Measurements from ENCODE around the gene RBKS. TPM values are rescaled to one million over a fixed set of nuclear protein-coding genes. Genes with fewer than 3 reads are reported as not detected.

RBKS gene
- total and polyA plus RNA-seq, 2 donors from 2014 or later: 10.3 to 28.7 TPM

GRCh38 chr2:27907547-27907946, 17.4 kb upstream of the RBKS start:
- H3K9ac ChIP-seq (ENCODE audit: low read length in 3 of 3): no peak overlapping the region
- peaks cover 0 to 2% (median under 1%) of the 10 kb centered on the region in 3 donors for H3K4me1 ChIP-seq (ENCODE audit: control insufficient read depth in 2 of 3, insufficient read depth in 2 of 3, low read depth in 1 of 3, low read length in 3 of 3)
- H3K27ac ChIP-seq (ENCODE audit: low read depth in 2 of 2, low read length in 2 of 2): no peak overlapping the region
- TF ChIP-seq CTCF (IDR thresholded peaks at IDR 0.05; ENCODE audit: borderline replicate concordance, extremely low read depth, insufficient read depth): no peak
- no peak for FAIRE-seq
- no peak for DNase-seq
- H3K4me3 ChIP-seq (ENCODE audit: low read length in 3 of 3): no peak overlapping the region
- intact Hi-C loops (cut with DNase I): no loop called here
- H3K27me3 ChIP-seq (ENCODE audit: control insufficient read depth, insufficient read depth, low read length): no peaks in the 10 kb centered on the region
- no peaks in the 10 kb centered on the region for H3K36me3 ChIP-seq (ENCODE audit: control insufficient read depth in 2 of 3, insufficient read depth in 3 of 3, low read length in 3 of 3)
- no peaks in the 10 kb centered on the region for H3K9me3 ChIP-seq (ENCODE audit: control insufficient read depth in 2 of 3, insufficient read depth in 1 of 3, low read length in 3 of 3)

GRCh38 chr2:27906074-27906473, 15.9 kb upstream of the RBKS start:
- no peaks in the 10 kb centered on the region for H3K27me3 ChIP-seq (ENCODE audit: control insufficient read depth, insufficient read depth, low read length)
- H3K4me3 ChIP-seq (ENCODE audit: low read length in 3 of 3): no peak overlapping the region
- intact Hi-C loops (cut with DNase I): no loop called here
- no peak overlapping the region for H3K9ac ChIP-seq (ENCODE audit: low read length in 3 of 3)
- H3K36me3 ChIP-seq (ENCODE audit: control insufficient read depth in 2 of 3, insufficient read depth in 3 of 3, low read length in 3 of 3): peaks cover 0 to 3% (median 1%) of the 10 kb centered on the region in 3 donors
- no peak for DNase-seq
- no peak for FAIRE-seq
- no peak for TF ChIP-seq CTCF (IDR thresholded peaks at IDR 0.05; ENCODE audit: borderline replicate concordance, extremely low read depth, insufficient read depth)
- H3K27ac ChIP-seq (ENCODE audit: low read depth in 2 of 2, low read length in 2 of 2): no peak overlapping the region
- no peaks in the 10 kb centered on the region for H3K9me3 ChIP-seq (ENCODE audit: control insufficient read depth in 2 of 3, insufficient read depth in 1 of 3, low read length in 3 of 3)
- no peaks in the 10 kb centered on the region for H3K4me1 ChIP-seq (ENCODE audit: control insufficient read depth in 2 of 3, insufficient read depth in 2 of 3, low read depth in 1 of 3, low read length in 3 of 3)

GRCh38 chr2:27904405-27904665, 14.1 kb upstream of the RBKS start:
- no peak for FAIRE-seq

More at GRCh38 chr2:27904405-27904665, 14.1 kb upstream of the RBKS start:
- Histone ChIP-seq H3K36me3 (ENCODE audit: control insufficient read depth in 2 of 3, insufficient read depth in 3 of 3, low read length in 3 of 3) (peaks cover 0 to 3% (median 2%) of the 10 kb centered on the region in 3 donors), H3K27ac (ENCODE audit: low read depth in 2 of 2, low read length in 2 of 2) (no peak overlapping the region), H3K4me1 (ENCODE audit: control insufficient read depth in 2 of 3, insufficient read depth in 2 of 3, low read depth in 1 of 3, low read length in 3 of 3) (no peaks in the 10 kb centered on the region), H3K4me3 (ENCODE audit: low read length in 3 of 3) (no peak overlapping the region), H3K9ac (ENCODE audit: low read length in 3 of 3) (no peak overlapping the region), H3K9me3 (ENCODE audit: control insufficient read depth in 2 of 3, insufficient read depth in 1 of 3, low read length in 3 of 3) (no peaks in the 10 kb centered on the region), H3K27me3 (ENCODE audit: control insufficient read depth, insufficient read depth, low read length) (no peaks in the 10 kb centered on the region)
- no peak for TF ChIP-seq CTCF (IDR thresholded peaks at IDR 0.05; ENCODE audit: borderline replicate concordance, extremely low read depth, insufficient read depth)
- DNase-seq: no peak
- intact Hi-C loops (cut with DNase I): no loop called here

Measured in kidney (tissue), 14 donors.